GM19463 (cell line): ENCODE measurements around the gene TBC1D22A.

Experiments used
- ATAC-seq: cut with Tn5 transposase; IDR thresholded peaks from one replicate; pipeline ENCODE4 v1.9.1; 2021; ENCODE audit warnings: mild to moderate bottlenecking, moderate library complexity; ENCODE audit not compliant: unreplicated experiment

The TBC1D22A gene

DNA sequence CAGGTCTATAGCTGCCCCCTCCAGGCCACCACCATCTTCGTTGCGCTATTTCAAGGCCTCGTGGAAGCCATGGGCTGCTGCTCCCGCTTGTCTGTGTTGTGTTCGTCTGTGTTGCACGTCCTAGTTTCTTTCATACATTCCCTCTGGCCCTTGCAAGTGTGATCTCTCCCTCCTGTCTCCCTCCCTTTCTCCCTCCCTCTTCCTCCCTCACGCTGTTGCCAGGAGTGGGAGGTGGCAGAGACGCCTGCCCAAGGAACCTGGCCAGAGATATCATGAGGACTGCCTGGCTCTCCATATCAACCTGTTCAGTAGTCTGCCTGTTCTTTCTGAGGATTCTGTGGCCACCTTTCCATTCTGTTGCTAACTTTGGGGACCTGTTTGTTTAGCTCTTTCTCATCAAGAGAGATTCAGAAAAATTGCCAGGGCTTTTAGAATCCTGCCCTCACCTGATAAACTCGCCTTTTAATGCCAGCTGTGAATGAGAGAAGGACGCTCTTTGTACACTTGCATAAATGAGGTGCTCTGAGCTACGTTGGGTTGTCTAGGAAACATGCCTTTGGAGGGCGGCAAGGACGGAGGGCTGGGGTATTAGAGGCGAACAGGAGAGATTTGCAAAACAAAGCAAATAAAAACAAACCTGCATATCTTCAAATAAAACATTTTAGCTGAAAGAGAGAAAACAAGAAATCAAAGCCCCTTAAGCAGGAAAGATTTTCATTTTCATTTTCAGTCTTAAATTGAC lies 185.2 kb downstream of the TBC1D22A start:
- no peak for ATAC-seq

DNA sequence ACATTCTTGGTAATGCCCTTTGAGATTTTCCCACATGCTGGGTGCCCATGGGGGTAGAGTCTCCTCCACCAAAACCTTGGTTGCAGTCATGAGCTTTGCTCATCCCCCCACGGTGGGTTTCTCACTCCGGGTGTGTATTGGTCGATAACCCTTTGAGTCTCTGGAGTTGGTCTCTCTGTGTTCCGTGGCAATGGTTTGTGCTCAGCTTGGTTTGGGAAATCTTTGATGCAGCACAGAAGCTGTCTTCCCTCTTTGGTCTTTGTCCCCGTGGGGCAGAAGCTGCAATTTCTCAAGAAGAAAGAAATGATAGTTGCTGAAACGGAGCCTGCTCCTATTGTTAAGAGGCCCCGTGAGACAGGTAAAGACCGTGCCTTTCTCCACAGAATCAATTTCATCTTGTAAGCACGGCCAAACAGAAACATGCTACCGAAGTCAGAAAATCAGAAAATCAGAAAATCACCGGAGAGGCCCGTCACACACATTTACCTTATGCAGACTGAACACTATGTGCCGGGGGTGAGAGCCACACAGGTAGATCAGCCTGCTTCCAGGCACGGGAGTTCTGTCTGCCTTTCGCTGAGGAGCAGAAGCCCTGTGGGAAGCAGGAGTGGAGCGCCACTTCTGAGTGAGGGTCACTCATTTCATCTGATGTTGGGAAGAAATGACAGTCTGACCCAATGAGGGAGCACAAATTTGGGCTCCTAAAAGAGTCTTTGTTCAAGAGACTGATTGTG lies 186.1 kb downstream of the TBC1D22A start:
- ATAC-seq = no peak

GRCh38 chr22:46951350-46951749 lies 188.9 kb downstream of the TBC1D22A start:
- ATAC-seq = no peak

DNA sequence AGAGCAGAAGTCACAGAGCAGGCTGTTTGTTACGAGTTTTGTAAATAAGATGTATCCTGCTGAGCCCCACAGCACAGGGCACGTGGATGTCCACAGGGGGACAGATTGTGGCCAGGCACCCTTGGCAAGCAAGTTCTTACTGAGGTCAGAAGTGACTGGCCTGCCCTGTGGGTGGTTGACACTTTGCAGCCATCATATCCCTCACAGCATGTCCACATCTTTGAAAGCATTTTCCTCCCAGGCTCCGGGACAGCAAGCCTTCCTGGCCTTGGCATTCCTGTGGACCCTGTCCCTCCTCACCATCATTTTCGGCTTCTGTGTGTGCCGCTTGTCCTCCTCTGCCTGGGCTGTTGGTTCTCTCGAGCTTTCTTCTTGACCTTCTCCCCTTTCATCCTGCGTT lies 189.5 kb downstream of the TBC1D22A start:
- no peak for ATAC-seq

GRCh38 chr22:46953968-46954765 lies 191.7 kb downstream of the TBC1D22A start:
- ATAC-seq = no peak

DNA sequence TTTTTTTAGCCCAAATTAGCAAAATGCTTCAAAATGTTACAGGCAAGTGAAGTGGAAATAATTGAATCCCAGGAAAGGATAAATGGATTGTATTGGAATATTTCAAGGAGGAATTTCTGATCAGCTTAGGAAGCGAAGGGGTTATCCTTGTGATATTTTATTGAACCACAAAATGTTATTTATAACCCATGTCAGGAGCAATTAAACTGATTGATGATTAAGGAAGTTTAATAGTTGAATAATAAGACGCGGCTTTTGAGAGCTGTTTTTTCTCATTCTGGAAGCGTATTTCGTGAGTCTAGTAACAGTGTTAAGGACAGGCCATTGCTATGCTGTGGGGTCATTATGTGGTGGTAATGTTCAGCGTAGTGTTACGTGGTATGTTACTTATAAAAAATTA lies 192.3 kb downstream of the TBC1D22A start:
- no peak for ATAC-seq

- ATAC-seq = no peak
These were observed 194.2 kb downstream of the TBC1D22A start for GRCh38 chr22:46956498-46957215.

DNA sequence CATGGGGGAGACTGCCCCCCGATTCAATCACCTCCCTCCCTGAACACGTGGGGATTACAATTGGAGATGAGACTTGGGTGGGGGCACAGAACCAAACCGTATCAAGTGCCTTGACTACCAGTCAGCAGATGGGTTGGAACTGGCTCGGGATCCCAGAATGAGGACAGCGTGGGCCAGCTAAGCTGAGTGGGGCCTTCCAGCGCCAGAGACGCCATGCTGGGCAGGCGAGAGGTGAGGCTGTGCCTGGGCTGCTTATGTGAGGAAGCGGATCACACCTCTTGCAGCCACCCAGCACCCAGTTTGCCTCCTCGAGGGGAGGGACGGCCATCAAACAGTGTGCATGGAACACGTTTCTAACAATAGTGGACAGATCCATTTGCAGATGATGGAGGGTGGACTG lies 195.1 kb downstream of the TBC1D22A start:
- ATAC-seq = no peak

DNA sequence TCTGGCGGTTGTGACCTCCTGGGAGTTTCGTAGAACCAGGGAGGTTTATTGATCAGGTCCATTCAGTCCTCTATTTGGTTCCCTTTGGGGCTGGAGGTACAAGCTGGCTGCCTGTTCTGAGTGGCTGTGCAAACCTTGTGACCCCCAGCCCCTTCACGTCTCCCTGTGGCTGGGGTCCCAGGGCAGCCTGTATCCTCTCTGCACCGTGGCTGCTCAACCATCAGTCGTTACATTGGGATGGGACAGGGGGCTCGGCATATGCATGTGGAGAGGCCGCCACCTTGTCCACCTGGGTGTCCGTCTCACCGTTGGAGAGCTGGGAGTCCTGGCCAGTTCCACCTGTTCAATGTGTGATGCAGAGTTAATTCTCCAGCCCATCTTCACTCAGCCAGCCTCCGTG lies 195.7 kb downstream of the TBC1D22A start:
- no peak for ATAC-seq

- no peak for ATAC-seq
These were observed 196.2 kb downstream of the TBC1D22A start for GRCh38 chr22:46958658-46959057.

GRCh38 chr22:46959369-46959768 lies 196.9 kb downstream of the TBC1D22A start:
- no peak for ATAC-seq

GRCh38 chr22:46961591-46962295 lies 199.3 kb downstream of the TBC1D22A start:
- no peak for ATAC-seq

- no peak for ATAC-seq
These were observed 200.0 kb downstream of the TBC1D22A start for GRCh38 chr22:46962406-46962805.

DNA sequence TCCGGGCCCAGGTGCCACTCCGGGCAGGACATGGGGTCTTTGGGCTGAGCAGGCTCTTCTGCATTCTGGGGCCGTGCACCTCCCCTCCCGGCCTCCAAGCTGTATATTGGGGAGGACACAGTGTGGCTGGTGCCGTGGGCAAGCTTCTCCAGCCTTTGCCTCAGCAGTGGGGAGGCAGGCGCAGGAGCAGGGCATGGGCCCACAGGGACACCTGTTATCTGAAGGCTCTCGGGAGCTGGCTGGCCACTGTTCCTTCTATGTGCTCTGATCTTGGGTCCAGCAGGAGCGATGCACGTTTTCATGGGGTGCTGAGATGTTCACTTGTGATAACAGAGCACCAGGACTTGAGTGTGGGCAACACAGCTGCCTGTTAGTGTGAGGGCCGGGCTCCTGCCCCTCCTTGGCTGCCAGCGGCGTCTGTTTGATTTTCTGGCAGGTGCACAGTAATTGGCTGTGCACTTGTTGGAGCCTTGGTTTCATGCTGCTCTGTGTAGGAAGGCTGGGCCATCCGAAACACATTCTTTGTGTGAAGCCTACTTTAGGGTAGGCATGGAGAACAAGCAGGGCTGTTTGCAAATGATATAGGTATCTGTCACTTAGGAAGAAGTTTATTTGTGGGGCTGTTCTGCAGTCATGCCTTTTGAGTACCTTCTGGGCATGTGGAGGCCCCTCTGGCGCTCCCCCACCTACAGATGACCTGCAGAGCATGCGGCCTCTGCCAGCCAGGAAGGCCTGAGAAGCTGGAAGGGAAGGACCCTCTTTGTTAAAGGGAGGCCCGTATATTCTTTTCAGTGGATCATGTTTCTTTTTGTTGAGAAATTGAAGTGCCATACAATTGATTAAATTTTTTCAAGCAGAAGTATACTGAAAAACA lies 201.5 kb downstream of the TBC1D22A start:
- ATAC-seq = no peak

DNA sequence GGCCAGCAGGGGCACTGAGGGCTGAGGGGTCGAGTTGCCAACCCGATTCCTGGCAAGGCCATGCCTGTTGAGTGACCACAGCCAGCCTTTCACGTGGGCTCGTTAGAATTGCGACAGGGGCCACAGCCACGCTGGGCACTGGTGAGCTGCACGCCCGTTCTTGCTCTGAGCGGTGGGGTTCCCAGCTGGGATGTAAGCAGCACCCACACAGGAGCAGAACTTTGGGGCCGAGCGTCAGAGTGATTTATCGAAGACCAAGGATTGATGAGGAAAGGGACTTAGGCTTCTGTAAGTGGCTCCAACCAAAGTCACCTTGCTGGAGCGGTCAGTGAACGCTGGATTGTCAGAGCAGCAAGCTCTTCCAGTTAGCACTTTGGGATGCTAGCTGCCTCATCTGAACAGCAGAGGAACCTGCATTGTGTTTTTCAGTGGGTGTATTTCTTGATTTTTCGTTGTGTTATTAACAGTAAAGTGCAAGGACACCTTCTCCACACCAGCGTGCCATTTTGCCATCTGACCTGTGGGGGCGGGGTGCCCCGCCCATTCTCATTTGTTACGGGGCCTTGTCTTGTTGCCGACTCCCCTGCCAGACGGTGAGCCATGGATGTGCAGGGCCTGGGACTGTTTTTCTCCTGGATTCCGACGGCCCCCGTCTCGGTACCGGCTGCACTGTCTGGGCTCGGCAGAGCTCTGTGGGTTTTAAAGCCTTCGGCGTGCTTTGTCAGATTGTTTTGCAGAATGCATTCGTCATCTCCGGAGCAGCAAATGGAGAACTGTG lies 202.5 kb downstream of the TBC1D22A start:
- no peak for ATAC-seq

- ATAC-seq = no peak
These were observed 203.4 kb downstream of the TBC1D22A start for GRCh38 chr22:46965555-46966494.

GRCh38 chr22:46966495-46966845 lies 204.0 kb downstream of the TBC1D22A start:
- ATAC-seq = no peak

DNA sequence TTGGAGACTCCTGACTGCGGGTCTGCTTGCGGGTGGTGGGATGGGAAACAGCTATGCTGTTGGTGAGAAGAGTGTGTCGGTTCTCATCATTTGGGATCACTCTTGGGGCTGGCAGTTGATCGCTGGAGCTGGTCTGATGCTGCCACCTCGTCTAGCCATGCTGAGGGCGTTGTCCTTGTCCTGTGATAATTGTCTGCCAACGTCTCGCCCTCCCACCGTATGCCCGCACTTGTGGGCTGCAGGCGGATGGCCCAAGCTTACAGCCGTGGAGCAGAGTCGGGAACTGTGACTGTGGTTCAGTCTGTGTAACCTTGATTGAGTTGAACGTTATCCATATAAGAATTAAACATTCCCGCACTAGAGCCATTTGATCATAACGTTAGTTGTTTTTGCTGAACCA lies 204.4 kb downstream of the TBC1D22A start:
- no peak for ATAC-seq
